Lower lobe of right lung (tissue), 2 donors: ENCODE data around the gene DGKI. TPM values are rescaled to one million over a fixed set of nuclear protein-coding genes. Genes with fewer than 3 reads are reported as not detected.

Experiments used
- ATAC-seq, 2 donors: fragments of 200-7000 bp; cut with Tn5 transposase; one replicate each; pipeline ENCODE4 v1.9.1; 2020 to 2022; ENCODE audit warnings: mild to moderate bottlenecking in 2 of 2, moderate library complexity in 2 of 2
- DNase-seq: peaks from one replicate; pipeline ENCODE4 v3.0.0-alpha.2; 2020
- H3K27ac ChIP-seq: fragments of 200-600 bp; one replicate; pipeline ENCODE4 v1.8.0; 2022
- H3K27me3 ChIP-seq: fragments of 200-600 bp; one replicate; pipeline ENCODE4 v1.8.0; 2022; ENCODE audit warnings: low read depth
- H3K36me3 ChIP-seq: fragments of 200-600 bp; one replicate; pipeline ENCODE4 v1.8.0; 2022; ENCODE audit warnings: mild to moderate bottlenecking
- H3K4me1 ChIP-seq: fragments of 200-600 bp; one replicate; pipeline ENCODE4 v1.8.0; 2022
- H3K4me3 ChIP-seq: fragments of 200-600 bp; one replicate; pipeline ENCODE4 v1.8.0; 2022; ENCODE audit warnings: mild to moderate bottlenecking
- H3K9me3 ChIP-seq: fragments of 200-600 bp; one replicate; pipeline ENCODE4 v1.8.0; 2022
- intact Hi-C: fragments of 100-400 bp; cut with DNase I; formaldehyde crosslinking; loops from one replicate; pipeline ENCODE4 v1.11.0; 2022
- total RNA-seq: library from RNA; stranded (reverse); fragmentation: NEBNext Ultra II Directional; extraction: Animal tissue kit (Norgen Biotek cat#: 25700); gene quantifications from one replicate; pipeline ENCODE4 v1.2.1, GENCODE V29; 2021
- TF ChIP-seq, protein P1 (sequence below): fragments of 200-600 bp; IDR thresholded peaks from one replicate; pipeline ENCODE4 v1.8.0; 2022; ENCODE audit warnings: antibody characterized with exemption, mild to moderate bottlenecking
- donor health status: DM: no; HTN: yes; CAD: no; lungs with severe emphysema.

The DGKI gene
- total RNA-seq, 1 donor from 2014 or later, result 0.09 TPM

DNA sequence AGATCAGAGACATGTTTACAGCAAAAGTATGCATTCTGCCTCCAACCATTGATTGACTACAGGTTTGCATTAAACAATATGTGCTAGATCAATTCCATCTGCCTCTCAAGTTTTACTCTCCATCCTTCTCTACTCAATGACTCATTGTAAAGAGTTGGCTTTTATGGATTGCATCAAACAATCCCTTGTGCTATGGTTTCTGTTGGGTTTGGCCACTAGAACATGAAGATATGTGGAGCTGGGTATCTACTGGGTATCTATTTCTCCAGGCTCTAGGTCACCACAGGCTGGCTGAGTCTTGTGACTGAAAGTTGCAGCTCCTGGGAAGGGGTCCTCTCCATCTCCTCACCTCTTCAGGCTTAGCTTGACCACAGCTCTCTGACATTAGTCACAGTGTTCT, 204.7 kb downstream of the DGKI start:
- ATAC-seq (no peak), DNase-seq (no peak)
- H3K4me3 ChIP-seq, result no peak overlapping the region
- intact Hi-C loops, result no loop called here
- H3K9me3 ChIP-seq, result no peaks in the 10 kb centered on the region
- no peaks in the 10 kb centered on the region for H3K36me3 ChIP-seq
- no peaks in the 10 kb centered on the region for H3K27me3 ChIP-seq
- TF ChIP-seq, protein P1, sequence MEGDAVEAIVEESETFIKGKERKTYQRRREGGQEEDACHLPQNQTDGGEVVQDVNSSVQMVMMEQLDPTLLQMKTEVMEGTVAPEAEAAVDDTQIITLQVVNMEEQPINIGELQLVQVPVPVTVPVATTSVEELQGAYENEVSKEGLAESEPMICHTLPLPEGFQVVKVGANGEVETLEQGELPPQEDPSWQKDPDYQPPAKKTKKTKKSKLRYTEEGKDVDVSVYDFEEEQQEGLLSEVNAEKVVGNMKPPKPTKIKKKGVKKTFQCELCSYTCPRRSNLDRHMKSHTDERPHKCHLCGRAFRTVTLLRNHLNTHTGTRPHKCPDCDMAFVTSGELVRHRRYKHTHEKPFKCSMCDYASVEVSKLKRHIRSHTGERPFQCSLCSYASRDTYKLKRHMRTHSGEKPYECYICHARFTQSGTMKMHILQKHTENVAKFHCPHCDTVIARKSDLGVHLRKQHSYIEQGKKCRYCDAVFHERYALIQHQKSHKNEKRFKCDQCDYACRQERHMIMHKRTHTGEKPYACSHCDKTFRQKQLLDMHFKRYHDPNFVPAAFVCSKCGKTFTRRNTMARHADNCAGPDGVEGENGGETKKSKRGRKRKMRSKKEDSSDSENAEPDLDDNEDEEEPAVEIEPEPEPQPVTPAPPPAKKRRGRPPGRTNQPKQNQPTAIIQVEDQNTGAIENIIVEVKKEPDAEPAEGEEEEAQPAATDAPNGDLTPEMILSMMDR, result no peak
- no peaks in the 10 kb centered on the region for H3K4me1 ChIP-seq
- no peak overlapping the region for H3K27ac ChIP-seq

DNA sequence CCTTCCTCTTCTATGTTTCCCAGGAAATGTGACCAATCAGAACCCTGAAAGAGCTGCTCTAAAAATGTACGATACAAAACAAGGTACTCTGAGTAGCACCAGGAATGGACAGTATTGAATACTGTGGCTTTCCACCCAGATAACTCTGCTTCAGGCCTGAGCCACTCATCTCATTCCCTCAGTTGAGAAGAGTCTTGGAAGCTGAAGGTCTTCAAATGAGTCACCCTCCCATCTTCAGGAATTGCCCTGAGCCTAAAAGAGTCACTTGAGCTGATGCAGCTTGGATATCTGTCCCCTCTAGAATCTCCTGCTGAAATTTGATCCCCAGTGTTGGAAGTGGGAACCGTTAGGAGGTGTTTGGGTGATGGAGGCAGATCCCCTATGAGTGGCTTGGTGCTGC, 210.4 kb downstream of the DGKI start:
- no peaks in the 10 kb centered on the region for H3K36me3 ChIP-seq
- DNase-seq (no peak), ATAC-seq (no peak)
- TF ChIP-seq, protein P1, result no peak
- no peaks in the 10 kb centered on the region for H3K9me3 ChIP-seq
- H3K27ac ChIP-seq, result no peak overlapping the region
- intact Hi-C loops, result no loop called here
- H3K4me1 ChIP-seq, result no peaks in the 10 kb centered on the region
- no peak overlapping the region for H3K4me3 ChIP-seq
- no peaks in the 10 kb centered on the region for H3K27me3 ChIP-seq

DNA sequence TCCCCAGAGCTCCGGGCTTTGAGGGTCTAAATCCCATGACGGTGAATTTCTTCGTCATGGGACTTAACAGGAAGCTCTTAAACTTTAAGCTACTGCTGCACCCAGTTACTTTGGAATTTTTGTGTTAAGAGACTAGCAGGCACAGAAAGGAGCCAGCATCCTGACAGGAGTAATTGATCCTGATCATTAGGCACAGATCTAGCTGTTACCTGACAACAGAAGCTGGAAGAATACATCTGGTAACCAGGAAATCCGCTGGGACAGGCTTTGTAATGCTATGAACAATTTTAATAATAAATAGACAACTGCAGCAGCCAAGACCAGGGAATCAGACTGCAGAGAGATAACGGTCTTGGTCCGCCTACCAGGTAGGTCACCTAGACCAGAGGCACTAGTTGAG, 210.9 kb downstream of the DGKI start:
- ATAC-seq (no peak), DNase-seq (no peak)
- intact Hi-C loops, result no loop called here
- H3K4me1 ChIP-seq, result no peaks in the 10 kb centered on the region
- TF ChIP-seq, protein P1, result no peak
- no peak overlapping the region for H3K27ac ChIP-seq
- no peak overlapping the region for H3K4me3 ChIP-seq
- H3K9me3 ChIP-seq, result no peaks in the 10 kb centered on the region
- H3K27me3 ChIP-seq, result no peaks in the 10 kb centered on the region
- H3K36me3 ChIP-seq, result no peaks in the 10 kb centered on the region

DNA sequence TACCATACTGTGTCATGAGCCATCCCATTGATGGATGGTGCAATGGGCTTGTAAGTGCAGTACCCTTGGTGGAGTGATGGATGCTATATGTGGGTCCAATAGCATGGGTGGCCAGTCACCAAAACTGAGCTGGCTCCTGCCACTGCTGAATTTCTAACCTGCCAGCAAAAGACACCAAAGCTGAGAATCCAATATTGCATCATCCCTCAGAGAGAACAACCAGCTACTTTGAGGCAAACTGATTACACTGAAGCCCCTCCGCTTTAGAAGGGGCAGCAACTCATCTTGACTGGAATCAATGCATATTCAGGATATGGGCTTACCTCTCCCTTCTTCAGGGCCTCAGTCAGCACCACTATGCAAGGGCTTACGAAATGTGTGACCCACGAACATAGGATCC, 211.6 kb downstream of the DGKI start:
- no peaks in the 10 kb centered on the region for H3K4me1 ChIP-seq
- no peak overlapping the region for H3K27ac ChIP-seq
- intact Hi-C loops, result no loop called here
- H3K36me3 ChIP-seq, result no peaks in the 10 kb centered on the region
- no peak overlapping the region for H3K4me3 ChIP-seq
- DNase-seq, result no peak
- no peak for ATAC-seq
- TF ChIP-seq, protein P1, result no peak
- H3K9me3 ChIP-seq, result no peaks in the 10 kb centered on the region
- H3K27me3 ChIP-seq, result no peaks in the 10 kb centered on the region

DNA sequence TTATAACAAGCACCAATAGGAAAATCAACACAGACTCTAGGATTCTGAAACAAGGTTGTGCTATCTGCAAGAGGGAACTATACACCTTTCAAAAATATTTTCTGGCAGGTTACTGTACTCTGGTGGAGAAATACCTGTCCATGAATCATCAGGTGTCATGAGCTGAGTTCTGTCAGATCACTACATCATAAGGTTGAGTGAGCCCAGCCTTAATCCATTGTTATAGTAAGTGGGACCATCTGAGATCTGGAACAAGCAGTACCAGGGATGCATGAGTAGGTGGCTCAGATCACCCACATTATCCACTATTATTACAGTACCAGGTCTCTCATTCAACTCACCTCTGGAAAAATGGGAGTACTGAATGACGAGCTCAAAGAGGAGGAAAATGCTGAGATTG, 212.4 kb downstream of the DGKI start:
- no peaks in the 10 kb centered on the region for H3K36me3 ChIP-seq
- no peaks in the 10 kb centered on the region for H3K27me3 ChIP-seq
- TF ChIP-seq, protein P1, result no peak
- H3K4me3 ChIP-seq, result no peak overlapping the region
- intact Hi-C loops, result no loop called here
- no peak for DNase-seq
- H3K4me1 ChIP-seq, result no peaks in the 10 kb centered on the region
- H3K27ac ChIP-seq, result no peak overlapping the region
- no peaks in the 10 kb centered on the region for H3K9me3 ChIP-seq
- ATAC-seq, result no peak

DNA sequence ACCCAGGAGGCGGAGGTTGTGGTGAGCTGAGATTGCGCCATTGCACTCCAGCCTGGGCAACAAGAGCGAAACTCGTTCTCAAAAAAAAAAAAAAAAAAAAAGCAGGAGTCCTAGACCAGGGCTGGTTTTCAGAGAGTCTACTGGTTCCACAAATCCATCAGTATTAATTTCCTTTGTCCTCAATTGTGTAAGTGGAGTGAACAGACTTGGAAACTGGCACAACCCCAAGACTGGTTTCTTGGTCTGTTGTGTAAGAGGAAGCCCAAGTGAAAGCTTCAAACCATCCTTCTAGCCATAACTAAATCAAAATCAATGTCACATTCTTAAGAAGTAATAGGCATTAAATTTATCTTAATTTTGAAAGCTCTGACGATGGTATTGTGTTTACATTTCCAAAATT, 213.6 kb downstream of the DGKI start:
- intact Hi-C loops, result no loop called here
- ATAC-seq (no peak), DNase-seq (no peak)
- no peaks in the 10 kb centered on the region for H3K36me3 ChIP-seq
- H3K9me3 ChIP-seq, result no peaks in the 10 kb centered on the region
- H3K4me1 ChIP-seq, result no peaks in the 10 kb centered on the region
- H3K4me3 ChIP-seq, result no peak overlapping the region
- TF ChIP-seq, protein P1, result no peak
- no peak overlapping the region for H3K27ac ChIP-seq
- H3K27me3 ChIP-seq, result no peaks in the 10 kb centered on the region
